Activated CD8-positive, alpha-beta T cell treated with anti-CD3 and anti-CD28 coated beads for 36 hours (primary cell): Measurements from ENCODE around the gene AGAP1. TPM values are rescaled to one million over a fixed set of nuclear protein-coding genes. Genes with fewer than 3 reads are reported as not detected.

Source experiments
- ATAC-seq: fragments of 200-7000 bp; cut with Tn5 transposase; one replicate; pipeline ENCODE4 v1.10.0; 2021; ENCODE audit warnings: mild to moderate bottlenecking, moderate library complexity
- CTCF ChIA-PET: fragments of 350-600 bp; sonication (Branson Sonifier 250); formaldehyde crosslinking; loops from one replicate; lab custom pipeline; 2021; ENCODE audit warnings: antibody characterized with exemption; lab: Charles Lee
- POLR2A ChIA-PET: fragments of 350-600 bp; sonication (Branson Sonifier 250); formaldehyde crosslinking; loops from one replicate; lab custom pipeline; 2021; ENCODE audit warnings: antibody characterized with exemption; lab: Charles Lee
- DNase-seq: peaks from one replicate; pipeline ENCODE4 v3.0.0-alpha.2; 2020
- H3K27ac Mint-ChIP-seq: one replicate; pipeline ENCODE4 v1.8.0; 2021; ENCODE audit warnings: mild to moderate bottlenecking, mixed read lengths
- H3K27me3 Mint-ChIP-seq: one replicate; pipeline ENCODE4 v1.8.0; 2021; ENCODE audit warnings: mixed read lengths
- H3K36me3 Mint-ChIP-seq: one replicate; pipeline ENCODE4 v1.8.0; 2021; ENCODE audit warnings: low read depth, mixed read lengths
- H3K4me1 Mint-ChIP-seq: one replicate; pipeline ENCODE4 v1.8.0; 2021; ENCODE audit warnings: low read depth, mixed read lengths
- H3K4me3 Mint-ChIP-seq: one replicate; pipeline ENCODE4 v1.8.0; 2021; ENCODE audit warnings: mild to moderate bottlenecking, moderate library complexity, mixed read lengths
- H3K9me3 Mint-ChIP-seq: one replicate; pipeline ENCODE4 v1.8.0; 2021; ENCODE audit warnings: mixed read lengths
- intact Hi-C: fragments of 100-400 bp; cut with micrococcal nuclease; formaldehyde crosslinking; loops from one replicate; pipeline ENCODE4 v1.10.0; 2022
- total RNA-seq, 2 experiments: library from RNA; stranded (reverse); gene quantifications; one replicate each; pipeline ENCODE4 v1.2.3, GENCODE V29; 2021
- TF ChIP-seq, protein P1 (sequence below): fragments of 200-600 bp; IDR thresholded peaks from one replicate; pipeline ENCODE4 v1.8.0; 2022; ENCODE audit warnings: antibody characterized with exemption, mild to moderate bottlenecking

Gene AGAP1
- total RNA-seq, 2 experiments from 2014 or later = 2.5 to 2.9 TPM

DNA sequence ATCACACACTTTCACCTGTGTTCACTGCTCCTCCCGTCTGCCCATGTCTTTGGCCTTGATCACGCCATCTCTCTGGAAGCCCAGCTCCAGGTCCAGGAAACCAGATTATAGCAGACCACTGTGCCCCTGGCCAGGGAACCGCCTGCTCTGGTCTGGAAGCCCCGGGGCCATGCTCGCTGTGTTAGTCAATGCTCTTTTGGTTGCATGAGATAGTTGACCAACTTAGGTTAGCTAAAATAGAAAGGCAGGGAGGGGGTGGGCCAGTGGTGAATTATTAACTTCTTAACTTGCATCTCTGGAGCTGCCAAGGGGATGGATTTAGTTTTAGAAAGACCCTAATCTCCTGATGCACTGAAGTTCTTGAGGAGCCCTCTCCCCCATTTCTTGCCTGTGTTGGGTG lies 232.7 kb downstream of the AGAP1 start:
- intact Hi-C loops = no loop called here
- Mint-ChIP-seq H3K4me3 (no peak overlapping the region), H3K9me3 (no peaks in the 10 kb centered on the region), H3K27ac (no peak overlapping the region), H3K27me3 (no peaks in the 10 kb centered on the region), H3K4me1 (no peaks in the 10 kb centered on the region), H3K36me3 (no peaks in the 10 kb centered on the region)
- ATAC-seq = no peak
- TF ChIP-seq, protein P1, sequence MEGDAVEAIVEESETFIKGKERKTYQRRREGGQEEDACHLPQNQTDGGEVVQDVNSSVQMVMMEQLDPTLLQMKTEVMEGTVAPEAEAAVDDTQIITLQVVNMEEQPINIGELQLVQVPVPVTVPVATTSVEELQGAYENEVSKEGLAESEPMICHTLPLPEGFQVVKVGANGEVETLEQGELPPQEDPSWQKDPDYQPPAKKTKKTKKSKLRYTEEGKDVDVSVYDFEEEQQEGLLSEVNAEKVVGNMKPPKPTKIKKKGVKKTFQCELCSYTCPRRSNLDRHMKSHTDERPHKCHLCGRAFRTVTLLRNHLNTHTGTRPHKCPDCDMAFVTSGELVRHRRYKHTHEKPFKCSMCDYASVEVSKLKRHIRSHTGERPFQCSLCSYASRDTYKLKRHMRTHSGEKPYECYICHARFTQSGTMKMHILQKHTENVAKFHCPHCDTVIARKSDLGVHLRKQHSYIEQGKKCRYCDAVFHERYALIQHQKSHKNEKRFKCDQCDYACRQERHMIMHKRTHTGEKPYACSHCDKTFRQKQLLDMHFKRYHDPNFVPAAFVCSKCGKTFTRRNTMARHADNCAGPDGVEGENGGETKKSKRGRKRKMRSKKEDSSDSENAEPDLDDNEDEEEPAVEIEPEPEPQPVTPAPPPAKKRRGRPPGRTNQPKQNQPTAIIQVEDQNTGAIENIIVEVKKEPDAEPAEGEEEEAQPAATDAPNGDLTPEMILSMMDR = no peak
- POLR2A ChIA-PET = no interaction called here
- no peak for DNase-seq
- CTCF ChIA-PET = no interaction called here

GRCh38 chr2:235727174-235727573 lies 233.3 kb downstream of the AGAP1 start:
- TF ChIP-seq, protein P1 = no peak
- Mint-ChIP-seq H3K27me3 (no peaks in the 10 kb centered on the region), H3K4me3 (no peak overlapping the region), H3K9me3 (no peaks in the 10 kb centered on the region), H3K36me3 (no peaks in the 10 kb centered on the region), H3K27ac (no peak overlapping the region), H3K4me1 (no peaks in the 10 kb centered on the region)
- CTCF ChIA-PET = no interaction called here
- DNase-seq (no peak), ATAC-seq (no peak)
- intact Hi-C loops = no loop called here
- POLR2A ChIA-PET = no interaction called here

DNA sequence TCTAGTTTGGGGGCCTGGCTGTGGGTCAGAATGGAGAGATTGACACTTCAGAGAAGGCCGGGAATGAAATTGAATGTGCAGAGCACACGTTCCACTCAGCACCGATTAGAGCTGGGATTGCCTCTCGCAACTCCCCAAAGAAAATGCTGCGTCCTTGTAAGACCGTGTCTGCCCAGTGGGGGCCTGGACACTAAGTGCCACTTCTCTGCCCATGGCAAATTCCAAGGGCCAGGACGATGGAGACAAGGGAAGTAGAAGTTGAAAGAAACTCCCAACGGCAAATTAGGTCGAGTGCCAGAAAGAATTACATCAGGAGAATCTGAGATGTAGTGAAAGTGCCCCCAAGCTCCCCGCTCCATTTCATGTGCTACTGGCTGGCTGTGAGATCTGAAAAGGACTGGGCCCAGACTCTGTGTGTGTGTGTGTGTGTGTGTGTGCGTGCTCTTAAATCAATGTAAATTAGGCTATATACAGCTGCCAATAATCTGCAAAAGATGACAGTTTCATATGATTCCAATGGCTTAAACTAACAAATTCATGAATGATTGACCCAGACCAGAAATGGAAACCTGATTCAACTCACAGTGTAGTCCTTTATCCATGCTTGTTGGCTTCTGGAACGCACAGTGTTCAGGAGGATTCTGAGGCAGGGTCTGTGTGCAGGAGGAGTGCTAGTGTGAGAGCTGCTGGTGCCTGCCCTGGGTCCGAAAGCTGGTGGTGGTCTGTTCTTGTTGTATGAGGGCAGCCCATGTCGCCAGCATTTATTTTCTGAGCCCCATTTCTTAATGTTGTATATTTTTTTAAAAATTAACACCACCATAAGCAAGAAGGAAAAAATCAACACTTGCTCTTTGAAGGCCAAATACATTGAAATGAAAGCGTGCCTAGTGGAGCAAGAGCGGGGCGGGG lies 234.3 kb downstream of the AGAP1 start:
- Mint-ChIP-seq H3K4me3 (no peak overlapping the region), H3K27ac (no peak overlapping the region), H3K9me3 (no peaks in the 10 kb centered on the region), H3K4me1 (no peaks in the 10 kb centered on the region), H3K27me3 (no peaks in the 10 kb centered on the region), H3K36me3 (no peaks in the 10 kb centered on the region)
- DNase-seq = no peak
- CTCF ChIA-PET = no interaction called here
- intact Hi-C loops = no loop called here
- POLR2A ChIA-PET = no interaction called here
- TF ChIP-seq, protein P1 = no peak
- ATAC-seq = no peak

DNA sequence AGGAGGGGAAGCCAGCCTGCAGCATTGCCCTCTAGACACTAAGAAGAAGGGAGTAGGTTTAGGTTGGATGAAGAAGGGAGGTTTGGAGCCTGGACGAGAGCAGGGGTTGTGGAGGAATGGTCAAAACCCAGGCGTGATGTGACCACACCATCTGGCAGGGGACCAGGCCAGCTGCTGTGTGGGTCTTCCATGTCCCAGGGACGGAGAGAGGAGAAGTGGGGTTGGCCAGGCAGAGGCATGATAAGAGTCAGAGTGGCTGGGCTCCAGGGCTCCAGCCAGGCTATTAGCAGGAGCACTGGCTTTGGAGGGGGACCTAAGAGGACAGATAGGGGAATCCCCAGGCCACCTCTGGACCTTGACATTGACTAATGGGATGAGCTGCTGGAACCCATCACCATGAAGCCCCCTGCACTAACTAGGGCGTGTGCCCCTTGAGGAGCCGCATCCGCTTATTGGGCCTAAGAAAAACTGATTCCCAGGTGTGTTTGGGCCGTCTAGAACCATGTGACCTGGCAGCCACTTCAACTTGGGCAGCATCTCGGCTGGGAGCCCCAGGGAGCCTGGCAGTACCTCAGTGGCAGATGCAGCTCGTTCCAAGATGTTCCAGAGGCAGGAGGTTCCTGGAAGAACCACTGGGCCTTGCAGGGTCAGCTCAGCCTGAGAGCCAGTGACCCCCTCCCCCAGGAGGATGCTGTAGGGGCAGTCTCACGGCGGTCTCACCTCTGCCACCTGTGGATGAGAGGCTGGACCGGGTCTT lies 235.1 kb downstream of the AGAP1 start:
- DNase-seq (no peak), ATAC-seq (no peak)
- CTCF ChIA-PET = no interaction called here
- TF ChIP-seq, protein P1 = no peak
- H3K36me3 Mint-ChIP-seq = no peaks in the 10 kb centered on the region
- H3K27me3 Mint-ChIP-seq = no peaks in the 10 kb centered on the region
- intact Hi-C loops = no loop called here
- no peaks in the 10 kb centered on the region for H3K9me3 Mint-ChIP-seq
- H3K4me1 Mint-ChIP-seq = no peaks in the 10 kb centered on the region
- no peak overlapping the region for H3K27ac Mint-ChIP-seq
- POLR2A ChIA-PET = no interaction called here
- no peak overlapping the region for H3K4me3 Mint-ChIP-seq

GRCh38 chr2:235729557-235729947 lies 235.7 kb downstream of the AGAP1 start:
- intact Hi-C loops = no loop called here
- Mint-ChIP-seq H3K4me1 (no peaks in the 10 kb centered on the region), H3K9me3 (no peaks in the 10 kb centered on the region), H3K27ac (no peak overlapping the region), H3K27me3 (no peaks in the 10 kb centered on the region), H3K4me3 (no peak overlapping the region), H3K36me3 (no peaks in the 10 kb centered on the region)
- TF ChIP-seq, protein P1 = no peak
- ATAC-seq (no peak), DNase-seq (no peak)
- POLR2A ChIA-PET = no interaction called here
- CTCF ChIA-PET = no interaction called here
